Measurements from ENCODE around the gene PAFAH2.

The PAFAH2 gene

GRCh38 chr1:25990702-25991395 lies 7.0 kb downstream of the PAFAH2 start:
- TF ChIP-seq, protein P1, sequence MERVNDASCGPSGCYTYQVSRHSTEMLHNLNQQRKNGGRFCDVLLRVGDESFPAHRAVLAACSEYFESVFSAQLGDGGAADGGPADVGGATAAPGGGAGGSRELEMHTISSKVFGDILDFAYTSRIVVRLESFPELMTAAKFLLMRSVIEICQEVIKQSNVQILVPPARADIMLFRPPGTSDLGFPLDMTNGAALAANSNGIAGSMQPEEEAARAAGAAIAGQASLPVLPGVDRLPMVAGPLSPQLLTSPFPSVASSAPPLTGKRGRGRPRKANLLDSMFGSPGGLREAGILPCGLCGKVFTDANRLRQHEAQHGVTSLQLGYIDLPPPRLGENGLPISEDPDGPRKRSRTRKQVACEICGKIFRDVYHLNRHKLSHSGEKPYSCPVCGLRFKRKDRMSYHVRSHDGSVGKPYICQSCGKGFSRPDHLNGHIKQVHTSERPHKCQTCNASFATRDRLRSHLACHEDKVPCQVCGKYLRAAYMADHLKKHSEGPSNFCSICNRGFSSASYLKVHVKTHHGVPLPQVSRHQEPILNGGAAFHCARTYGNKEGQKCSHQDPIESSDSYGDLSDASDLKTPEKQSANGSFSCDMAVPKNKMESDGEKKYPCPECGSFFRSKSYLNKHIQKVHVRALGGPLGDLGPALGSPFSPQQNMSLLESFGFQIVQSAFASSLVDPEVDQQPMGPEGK (CRISPR knock-in tag; IDR thresholded peaks at IDR 0.05; ENCODE audit: borderline replicate concordance), result no peak
- TF ChIP-seq ZNF8 (CRISPR knock-in tag; IDR thresholded peaks at IDR 0.05), result no peak
- no peak for TF ChIP-seq ESRRG (CRISPR knock-in tag; IDR thresholded peaks at IDR 0.05)
- TF ChIP-seq, protein P2, sequence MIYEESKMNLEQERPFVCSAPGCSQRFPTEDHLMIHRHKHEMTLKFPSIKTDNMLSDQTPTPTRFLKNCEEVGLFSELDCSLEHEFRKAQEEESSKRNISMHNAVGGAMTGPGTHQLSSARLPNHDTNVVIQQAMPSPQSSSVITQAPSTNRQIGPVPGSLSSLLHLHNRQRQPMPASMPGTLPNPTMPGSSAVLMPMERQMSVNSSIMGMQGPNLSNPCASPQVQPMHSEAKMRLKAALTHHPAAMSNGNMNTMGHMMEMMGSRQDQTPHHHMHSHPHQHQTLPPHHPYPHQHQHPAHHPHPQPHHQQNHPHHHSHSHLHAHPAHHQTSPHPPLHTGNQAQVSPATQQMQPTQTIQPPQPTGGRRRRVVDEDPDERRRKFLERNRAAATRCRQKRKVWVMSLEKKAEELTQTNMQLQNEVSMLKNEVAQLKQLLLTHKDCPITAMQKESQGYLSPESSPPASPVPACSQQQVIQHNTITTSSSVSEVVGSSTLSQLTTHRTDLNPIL (CRISPR knock-in tag; IDR thresholded peaks at IDR 0.05; ENCODE audit: low read depth), result no peak
- no peak for TF ChIP-seq ZC3H10 (CRISPR knock-in tag; IDR thresholded peaks at IDR 0.05)
- no peak for TF ChIP-seq ZFP3 (CRISPR knock-in tag; IDR thresholded peaks at IDR 0.05)
- no peak for TF ChIP-seq TCF4 (CRISPR knock-in tag; IDR thresholded peaks at IDR 0.05; ENCODE audit: borderline replicate concordance)
- no peak for TF ChIP-seq CSRNP3 (CRISPR knock-in tag; IDR thresholded peaks at IDR 0.05)
- no peak for TF ChIP-seq ARNTL (CRISPR knock-in tag; IDR thresholded peaks at IDR 0.05; ENCODE audit: borderline replicate concordance, low read depth)
- no peak for TF ChIP-seq OSR1 (CRISPR knock-in tag; IDR thresholded peaks at IDR 0.05)
- TF ChIP-seq ISL1 (CRISPR knock-in tag; IDR thresholded peaks at IDR 0.05), result no peak
- TF ChIP-seq GLIS3 (CRISPR knock-in tag; IDR thresholded peaks at IDR 0.05), result no peak
- TF ChIP-seq ZFP30 (CRISPR knock-in tag; IDR thresholded peaks at IDR 0.05), result no peak
- no peak for TF ChIP-seq PPARA (CRISPR knock-in tag; IDR thresholded peaks at IDR 0.05; ENCODE audit: borderline replicate concordance)
- TF ChIP-seq POU6F1 (CRISPR knock-in tag; IDR thresholded peaks at IDR 0.05; ENCODE audit: borderline replicate concordance, low read depth), result no peak
- TF ChIP-seq ZNF70 (CRISPR knock-in tag; IDR thresholded peaks at IDR 0.05), result no peak
- no peak for TF ChIP-seq SNAI2 (CRISPR knock-in tag; IDR thresholded peaks at IDR 0.05)
- ATAC-seq, result no peak

DNA sequence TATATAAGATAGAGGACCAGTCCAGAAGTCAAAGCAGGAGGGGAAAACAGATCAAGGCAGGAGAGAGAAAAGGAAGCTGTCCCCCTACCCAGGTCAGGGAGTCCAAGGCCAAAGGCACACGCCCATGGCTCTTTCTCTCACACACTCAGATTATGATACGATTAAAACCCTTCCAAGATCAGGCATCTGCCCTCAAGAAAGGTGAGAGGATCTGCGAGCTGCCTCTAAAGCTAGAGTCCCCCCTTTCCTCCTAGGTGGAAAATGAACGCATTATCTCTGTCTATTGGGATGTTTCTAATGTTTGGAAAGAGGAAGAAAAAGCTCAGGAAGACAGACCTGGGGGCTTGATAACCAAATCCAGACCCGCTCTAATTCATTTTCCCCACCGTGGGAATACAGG lies 7.6 kb downstream of the PAFAH2 start:
- no peak for ATAC-seq
- TF ChIP-seq SNAI2 (CRISPR knock-in tag; IDR thresholded peaks at IDR 0.05) (no peak), ISL1 (CRISPR knock-in tag; IDR thresholded peaks at IDR 0.05) (no peak), POU6F1 (CRISPR knock-in tag; IDR thresholded peaks at IDR 0.05; ENCODE audit: borderline replicate concordance, low read depth) (no peak), ZNF8 (CRISPR knock-in tag; IDR thresholded peaks at IDR 0.05) (no peak)

DNA sequence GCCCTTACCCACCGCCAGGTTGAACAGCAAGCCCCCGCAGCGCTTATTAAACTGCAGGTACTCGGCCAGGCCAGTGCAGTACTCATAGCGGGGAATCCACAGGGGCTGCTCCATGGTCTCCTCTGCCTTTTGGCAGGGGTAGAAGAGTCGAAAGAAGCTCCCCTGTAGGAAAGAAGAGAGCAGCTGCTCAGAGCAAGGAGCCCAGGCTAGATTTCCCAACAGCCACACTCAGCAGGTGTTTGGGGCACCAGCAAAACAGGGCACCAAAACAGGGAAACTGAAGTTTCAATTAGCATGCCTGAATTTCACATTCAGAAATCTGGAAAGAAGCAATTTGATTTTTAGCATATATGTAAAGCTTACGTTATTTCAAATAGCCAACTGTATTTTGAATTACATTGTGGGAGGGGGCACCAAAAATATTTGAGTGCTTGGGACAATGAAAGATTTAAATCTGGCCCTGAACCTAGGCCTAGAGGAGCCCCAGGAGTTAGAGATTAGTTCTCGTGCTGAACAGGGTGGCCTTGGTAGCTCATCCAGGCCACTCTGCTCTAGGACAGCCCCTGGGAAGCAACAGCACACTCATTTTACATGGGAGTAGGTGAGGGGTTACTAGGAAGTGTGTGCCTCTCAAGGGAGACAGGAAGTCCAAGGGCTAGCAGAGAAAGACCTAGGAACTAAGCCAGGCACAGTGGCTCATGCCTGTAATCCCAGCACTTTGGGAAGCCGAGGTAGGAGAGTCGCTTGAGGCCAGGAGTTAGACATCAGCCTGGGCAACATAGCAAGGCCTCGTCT lies 8.2 kb downstream of the PAFAH2 start:
- ATAC-seq, result no peak
- TF ChIP-seq ZFP3 (CRISPR knock-in tag; IDR thresholded peaks at IDR 0.05), result no peak
- no peak for TF ChIP-seq CSRNP3 (CRISPR knock-in tag; IDR thresholded peaks at IDR 0.05)
- no peak for TF ChIP-seq OSR1 (CRISPR knock-in tag; IDR thresholded peaks at IDR 0.05)
- no peak for TF ChIP-seq ISL1 (CRISPR knock-in tag; IDR thresholded peaks at IDR 0.05)
- TF ChIP-seq TOX (CRISPR knock-in tag; IDR thresholded peaks at IDR 0.05; ENCODE audit: borderline replicate concordance), result no peak
- no peak for TF ChIP-seq ARNTL (CRISPR knock-in tag; IDR thresholded peaks at IDR 0.05; ENCODE audit: borderline replicate concordance, low read depth)
- TF ChIP-seq GLIS3 (CRISPR knock-in tag; IDR thresholded peaks at IDR 0.05), result no peak
- no peak for TF ChIP-seq POU6F1 (CRISPR knock-in tag; IDR thresholded peaks at IDR 0.05; ENCODE audit: borderline replicate concordance, low read depth)
- no peak for TF ChIP-seq TSHZ2 (CRISPR knock-in tag; IDR thresholded peaks at IDR 0.05)
- TF ChIP-seq RARB (CRISPR knock-in tag; IDR thresholded peaks at IDR 0.05), result no peak
- TF ChIP-seq ESRRG (CRISPR knock-in tag; IDR thresholded peaks at IDR 0.05), result no peak
- TF ChIP-seq ZNF70 (CRISPR knock-in tag; IDR thresholded peaks at IDR 0.05), result no peak
- TF ChIP-seq PPARA (CRISPR knock-in tag; IDR thresholded peaks at IDR 0.05; ENCODE audit: borderline replicate concordance), result no peak
